Esophagus squamous epithelium (tissue), 5 donors: ENCODE results near the gene PRKCB. TPM values are rescaled to one million over a fixed set of nuclear protein-coding genes. Genes with fewer than 3 reads are reported as not detected.

ENCODE experiments used
- DNase-seq: peaks from one replicate; lab custom pipeline; 2025; lab: John Stamatoyannopoulos, UW
- H3K27ac ChIP-seq, 4 donors: fragments of 200-600 bp; sonication (generic); one replicate each; pipeline ENCODE4 v1.5.1; 2016 to 2019; ENCODE audit warnings: mild to moderate bottlenecking in 1 of 4
- H3K27me3 ChIP-seq, 4 donors: fragments of 200-600 bp; sonication (generic); 1 replicate in 3 of 4; 2 replicates in 1 of 4; pipeline versions ENCODE4 v1.5.1 to v1.6.0; 2017 to 2021; ENCODE audit warnings: antibody characterized with exemption in 1 of 4
- H3K36me3 ChIP-seq, 3 donors: fragments of 200-600 bp; sonication (generic); one replicate each; pipeline ENCODE4 v1.5.1; 2016 to 2019
- H3K4me1 ChIP-seq, 3 donors: fragments of 200-600 bp; sonication (generic); one replicate each; pipeline ENCODE4 v1.5.1; 2017 to 2019
- H3K4me3 ChIP-seq, 4 donors: fragments of 200-600 bp; sonication (generic); 1 replicate in 3 of 4; 2 replicates in 1 of 4; pipeline ENCODE4 v1.5.1; 2016 to 2019; ENCODE audit warnings: mild to moderate bottlenecking in 2 of 4, moderate library complexity in 1 of 4
- H3K9me3 ChIP-seq, 3 donors: fragments of 200-600 bp; sonication (generic); one replicate each; pipeline ENCODE4 v1.5.1; 2016 to 2019
- CTCF ChIP-seq, 6 experiments: fragments of 450-650 bp in 4 of 6; fragments of 200-600 bp in 2 of 6; sonication (generic) in 2 of 6; IDR thresholded peaks; one replicate each; pipeline ENCODE4 v1.5.1; 2016 to 2019; ENCODE audit warnings: antibody characterized with exemption in 6 of 6, mild to moderate bottlenecking in 4 of 6, moderate library complexity in 4 of 6
- POLR2A ChIP-seq, 4 donors: fragments of 450-650 bp; IDR thresholded peaks; one replicate each; pipeline ENCODE4 v1.6.1; 2017; ENCODE audit warnings: antibody characterized with exemption in 4 of 4, mild to moderate bottlenecking in 4 of 4, moderate library complexity in 3 of 4
- WGBS, 2 donors: methylation state at CpG; one replicate each; pipeline ENCODE4 v1.1.5; 2018; 5-methylcytosine and 5-hydroxymethylcytosine counted together
- intact Hi-C: fragments of 100-400 bp; cut with DNase I; formaldehyde crosslinking; loops from one replicate; pipeline ENCODE4 v1.15.0; 2022
- total RNA-seq, 4 donors: library from RNA; depleted of rRNA; stranded (reverse); fragments of >200 nt; gene quantifications; one replicate each; pipeline ENCODE4 v1.1.0, GENCODE V29; 2016
- donor health status: DM: yes; HTN: yes; CAD: no.

Gene PRKCB
- total RNA-seq, 4 donors from 2014 or later = 0.38 to 4.0 (median 1.7) TPM

- no peak for TF ChIP-seq CTCF (IDR thresholded peaks at IDR 0.05)
- TF ChIP-seq POLR2A (IDR thresholded peaks at IDR 0.05) = no peak
- no peaks in the 10 kb centered on the region for H3K9me3 ChIP-seq
- H3K27ac ChIP-seq = no peak overlapping the region
- H3K36me3 ChIP-seq = no peaks in the 10 kb centered on the region
- H3K4me1 ChIP-seq = no peaks in the 10 kb centered on the region
- intact Hi-C loops = no loop called here
- WGBS, 2 donors = 57 to 59% methylated on average over 9 of the region's 9 CpGs
- no peak overlapping the region for H3K4me3 ChIP-seq
- no peak for DNase-seq
- no peaks in the 10 kb centered on the region for H3K27me3 ChIP-seq
Measured at GRCh38 chr16:24116989-24117388, 281.2 kb downstream of the PRKCB start.

GRCh38 chr16:24117680-24118079, 281.9 kb downstream of the PRKCB start:
- DNase-seq = no peak
- TF ChIP-seq POLR2A (IDR thresholded peaks at IDR 0.05) (no peak), CTCF (IDR thresholded peaks at IDR 0.05) (no peak)

GRCh38 chr16:24118126-24118821, 282.5 kb downstream of the PRKCB start:
- TF ChIP-seq POLR2A (IDR thresholded peaks at IDR 0.05) = no peak
- TF ChIP-seq CTCF (IDR thresholded peaks at IDR 0.05) = no peak
- Histone ChIP-seq H3K9me3 (no peaks in the 10 kb centered on the region), H3K4me1 (no peaks in the 10 kb centered on the region), H3K27me3 (no peaks in the 10 kb centered on the region), H3K4me3 (no peak overlapping the region), H3K27ac (no peak overlapping the region), H3K36me3 (no peaks in the 10 kb centered on the region)
- intact Hi-C loops = no loop called here
- WGBS, 2 donors = 53 to 72% methylated on average over 5 to 7 of the region's 7 CpGs
- DNase-seq = no peak

More at GRCh38 chr16:24117680-24118079, 281.9 kb downstream of the PRKCB start:
- 68 to 81% methylated on average over 6 of the region's 8 CpGs for WGBS, 2 donors
- intact Hi-C loops = no loop called here
- H3K27ac ChIP-seq = no peak overlapping the region
- H3K36me3 ChIP-seq = no peaks in the 10 kb centered on the region
- no peaks in the 10 kb centered on the region for H3K27me3 ChIP-seq
- H3K9me3 ChIP-seq = no peaks in the 10 kb centered on the region
- H3K4me3 ChIP-seq = no peak overlapping the region
- H3K4me1 ChIP-seq = no peaks in the 10 kb centered on the region

GRCh38 chr16:24119807-24120206, 284.0 kb downstream of the PRKCB start:
- WGBS, 2 donors = 75 to 81% methylated on average over 6 of the region's 6 CpGs
- no peaks in the 10 kb centered on the region for H3K36me3 ChIP-seq
- TF ChIP-seq CTCF (IDR thresholded peaks at IDR 0.05) = no peak
- TF ChIP-seq POLR2A (IDR thresholded peaks at IDR 0.05) = no peak
- no peaks in the 10 kb centered on the region for H3K9me3 ChIP-seq
- no peak overlapping the region for H3K4me3 ChIP-seq
- no peaks in the 10 kb centered on the region for H3K4me1 ChIP-seq
- intact Hi-C loops = no loop called here
- H3K27me3 ChIP-seq = no peaks in the 10 kb centered on the region
- H3K27ac ChIP-seq = no peak overlapping the region
- no peak for DNase-seq

GRCh38 chr16:24123275-24123674, 287.5 kb downstream of the PRKCB start:
- Histone ChIP-seq H3K36me3 (no peaks in the 10 kb centered on the region), H3K4me1 (no peaks in the 10 kb centered on the region), H3K9me3 (no peaks in the 10 kb centered on the region), H3K4me3 (no peak overlapping the region), H3K27me3 (no peaks in the 10 kb centered on the region), H3K27ac (no peak overlapping the region)
- 67 to 94% methylated on average over 1 of the region's 1 CpG for WGBS, 2 donors
- intact Hi-C loops = no loop called here
- no peak for TF ChIP-seq POLR2A (IDR thresholded peaks at IDR 0.05)
- no peak for TF ChIP-seq CTCF (IDR thresholded peaks at IDR 0.05)
- no peak for DNase-seq
